ENCODE results near the gene HERC3. TPM values are rescaled to one million over a fixed set of nuclear protein-coding genes. Genes with fewer than 3 reads are reported as not detected.

Gene HERC3
- total RNA-seq, 1 donor from 2014 or later: 17.6 TPM

DNA sequence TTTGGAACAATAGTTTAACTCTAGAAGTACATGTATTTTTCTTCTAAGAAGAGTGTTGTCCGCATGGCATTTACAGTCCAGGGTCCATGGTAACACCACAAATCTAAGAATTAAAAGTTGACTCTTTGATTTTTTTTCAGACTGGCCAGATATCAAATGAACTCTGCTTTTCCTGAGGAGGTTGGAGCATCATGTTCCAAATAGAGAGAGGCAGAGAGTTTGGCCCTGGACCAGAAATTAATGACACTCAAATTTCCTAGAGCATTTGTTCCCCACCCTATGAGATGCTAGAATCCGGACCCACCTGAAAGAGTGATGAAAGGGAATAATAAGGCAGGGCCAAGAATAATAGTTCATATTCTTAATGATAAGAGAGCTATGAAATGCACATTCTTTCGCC is 152.3 kb downstream of the HERC3 start:
- no peak for DNase-seq (ENCODE audit: low read depth, low spot score)

DNA sequence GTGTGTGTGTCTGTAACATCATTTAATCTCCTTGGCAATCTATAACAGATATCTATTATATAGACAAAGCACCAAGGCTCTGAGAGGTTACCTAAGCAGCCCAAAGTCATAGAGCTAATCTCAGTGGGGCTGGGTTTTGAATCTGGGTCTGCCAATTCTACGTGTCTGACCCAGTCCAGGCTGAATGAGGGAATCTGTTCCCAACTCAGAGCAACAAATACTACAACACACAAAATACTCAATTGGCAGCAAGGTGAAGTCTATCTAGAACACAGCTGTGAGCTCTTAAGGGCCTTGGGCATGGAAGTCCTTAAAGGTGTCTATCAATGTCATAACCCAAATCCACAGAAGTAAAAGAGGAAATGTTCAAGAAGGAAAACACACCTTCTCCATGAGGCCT is 152.9 kb downstream of the HERC3 start:
- no peak for DNase-seq (ENCODE audit: low read depth, low spot score)

DNA sequence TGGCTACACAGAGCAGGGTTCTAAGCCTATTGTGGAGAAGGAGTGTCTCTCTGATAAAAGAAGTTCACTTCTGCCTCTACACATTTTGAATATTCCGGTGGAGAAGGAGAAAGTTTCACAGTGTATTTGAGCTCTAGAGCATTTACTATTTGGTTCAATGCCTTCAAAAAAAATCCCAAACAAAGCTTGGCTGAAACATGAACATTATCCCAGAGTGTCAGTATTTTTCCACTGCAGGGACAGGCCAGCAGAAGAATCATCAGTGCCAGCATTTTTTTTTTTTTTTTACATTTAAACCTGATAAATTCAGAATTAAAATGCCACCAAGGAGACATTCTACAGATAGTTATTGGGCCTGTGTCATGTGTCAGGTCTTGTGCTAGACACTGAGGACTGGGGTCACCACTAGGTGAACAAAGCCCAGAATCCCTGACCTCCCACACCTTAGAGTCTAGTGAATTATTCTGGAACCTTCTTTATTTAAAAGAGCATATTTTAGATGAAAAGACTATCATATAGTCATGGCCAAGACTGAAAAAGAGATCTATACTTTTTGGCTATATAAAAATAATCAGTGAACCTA is 153.4 kb downstream of the HERC3 start:
- no peak for DNase-seq (ENCODE audit: low read depth, low spot score)

DNA sequence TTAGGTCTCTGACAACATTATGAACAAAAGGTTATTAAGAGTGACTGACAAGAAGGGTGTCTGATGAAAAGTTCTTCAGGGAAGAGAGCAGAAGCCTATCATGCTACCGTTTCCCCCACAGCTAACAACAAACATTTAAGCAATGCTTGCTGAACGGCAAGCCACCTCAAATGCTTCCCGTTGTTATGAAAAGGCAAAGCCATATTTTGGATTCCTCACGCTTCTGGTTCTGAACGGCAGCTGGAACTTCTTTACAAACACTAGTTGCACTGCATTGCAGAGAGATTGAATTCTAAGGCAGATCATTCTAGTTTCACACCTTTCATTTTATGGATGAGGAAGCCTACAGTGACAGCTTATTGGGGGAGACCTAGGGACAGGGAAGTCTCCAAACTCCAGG is 153.9 kb downstream of the HERC3 start:
- no peak for DNase-seq (ENCODE audit: low read depth, low spot score)

DNA sequence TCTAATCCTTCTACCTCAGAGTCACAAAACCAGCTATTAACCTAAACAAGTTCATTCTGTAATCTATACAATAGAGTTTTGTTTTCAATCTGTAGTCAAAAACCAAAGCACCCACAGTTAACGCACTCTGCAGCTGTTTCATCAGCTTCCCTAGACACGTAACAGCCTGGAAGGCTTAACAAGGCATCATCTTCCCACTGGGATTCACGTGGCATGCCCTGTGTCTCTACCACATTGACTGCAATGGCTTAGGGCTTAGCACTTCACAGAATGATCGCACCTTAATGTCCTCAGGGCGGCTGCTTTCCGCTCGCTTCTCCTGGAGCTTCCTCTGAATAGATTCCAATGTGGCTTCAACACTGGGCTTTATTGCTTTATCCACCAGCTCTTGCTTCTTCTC is 155.1 kb downstream of the HERC3 start:
- DNase-seq (ENCODE audit: low read depth, low spot score): no peak

DNA sequence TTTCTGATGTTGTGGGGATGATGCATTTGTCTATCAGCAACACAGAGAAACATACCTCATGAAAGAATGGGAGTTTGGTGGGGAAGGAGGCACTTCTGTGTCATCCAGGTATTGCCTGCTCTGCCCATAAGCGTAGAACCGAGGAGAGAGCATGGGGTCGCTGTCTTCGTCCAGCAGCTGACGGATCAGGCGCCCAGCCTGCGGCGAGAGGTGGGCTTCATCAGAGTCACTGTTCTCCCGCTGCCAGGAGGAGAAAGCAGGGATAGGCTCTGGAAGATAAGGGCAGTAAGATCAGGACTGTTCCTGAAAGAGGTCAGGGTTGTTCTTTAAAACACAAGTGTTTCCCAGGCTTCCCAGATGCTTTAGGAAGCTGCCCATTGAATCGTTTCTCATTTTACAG is 158.1 kb downstream of the HERC3 start:
- no peak for DNase-seq (ENCODE audit: low read depth, low spot score)

DNA sequence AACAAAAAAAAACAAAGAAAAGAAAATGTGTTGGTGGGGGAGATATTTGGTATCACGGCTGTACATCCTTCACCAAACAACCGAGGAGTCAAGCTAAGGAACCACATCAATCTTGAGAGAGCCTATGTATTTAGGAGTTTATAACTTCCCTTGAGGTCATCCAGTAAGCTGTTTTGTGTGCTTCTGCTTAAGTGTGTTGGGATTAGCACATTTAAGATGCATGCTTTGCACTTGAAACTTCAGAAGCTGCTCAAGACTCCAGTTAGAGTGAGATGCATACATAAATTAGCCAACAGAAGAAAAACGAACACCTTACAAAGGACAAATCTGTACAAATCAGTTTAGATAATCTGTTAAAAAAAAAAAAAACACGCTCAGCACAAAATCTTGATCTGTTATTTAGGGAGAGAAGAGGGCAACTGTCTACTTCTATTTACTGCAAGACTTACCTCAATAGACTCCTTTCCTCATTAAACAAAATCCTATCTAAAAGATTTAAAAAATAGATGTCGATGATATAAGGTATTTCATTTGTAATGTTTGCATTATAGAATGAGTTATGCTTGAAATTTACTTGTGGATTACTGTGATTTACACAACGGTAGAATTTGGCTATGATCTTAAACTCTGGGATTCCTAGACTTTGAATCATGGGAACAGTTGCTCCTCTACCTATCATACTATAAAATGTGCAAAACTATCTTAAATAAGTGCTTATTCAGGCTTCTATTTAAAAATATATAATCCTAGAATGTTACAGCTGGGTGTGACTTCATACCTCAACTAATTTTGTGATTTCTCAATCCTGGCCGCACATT is 159.2 kb downstream of the HERC3 start:
- no peak for DNase-seq (ENCODE audit: low read depth, low spot score)

DNA sequence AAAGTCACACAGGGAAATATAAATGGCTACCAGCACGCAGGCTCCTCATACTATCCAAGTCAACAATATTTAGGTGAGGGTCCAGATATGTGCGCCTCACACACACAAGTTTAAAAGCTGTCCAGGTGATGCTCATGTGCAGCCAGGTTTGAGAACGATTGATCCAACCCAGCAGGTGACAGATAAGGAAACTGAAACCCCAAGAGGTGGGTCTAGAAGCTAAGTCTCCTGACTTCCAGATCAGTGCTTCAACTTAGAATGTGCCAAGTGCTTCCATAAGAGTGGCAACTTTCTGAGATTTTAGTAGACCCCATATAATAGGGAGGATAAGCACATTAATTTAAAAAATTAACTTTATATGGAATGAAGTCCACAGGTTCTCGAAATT is 159.8 kb downstream of the HERC3 start:
- DNase-seq (ENCODE audit: low read depth, low spot score): no peak

DNA sequence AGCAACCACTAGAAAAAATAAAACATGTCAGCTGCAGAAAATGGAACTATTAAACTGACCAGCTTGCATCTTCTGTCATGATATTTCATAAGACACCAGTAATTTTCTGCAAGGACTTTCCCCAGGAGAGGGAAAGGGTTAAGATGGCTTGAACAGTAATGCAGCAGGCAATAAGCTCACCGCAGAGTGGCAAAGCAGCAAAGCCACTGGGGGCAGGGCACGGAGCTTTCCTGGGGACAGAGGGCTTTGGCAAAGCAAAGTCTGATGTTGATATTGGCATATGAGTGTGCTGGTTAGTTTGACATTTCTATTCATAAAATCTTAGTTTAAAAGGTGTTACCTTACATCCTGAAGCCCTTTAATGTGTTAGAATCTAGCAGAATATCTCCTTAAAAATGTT is 160.5 kb downstream of the HERC3 start:
- no peak for DNase-seq (ENCODE audit: low read depth, low spot score)

DNA sequence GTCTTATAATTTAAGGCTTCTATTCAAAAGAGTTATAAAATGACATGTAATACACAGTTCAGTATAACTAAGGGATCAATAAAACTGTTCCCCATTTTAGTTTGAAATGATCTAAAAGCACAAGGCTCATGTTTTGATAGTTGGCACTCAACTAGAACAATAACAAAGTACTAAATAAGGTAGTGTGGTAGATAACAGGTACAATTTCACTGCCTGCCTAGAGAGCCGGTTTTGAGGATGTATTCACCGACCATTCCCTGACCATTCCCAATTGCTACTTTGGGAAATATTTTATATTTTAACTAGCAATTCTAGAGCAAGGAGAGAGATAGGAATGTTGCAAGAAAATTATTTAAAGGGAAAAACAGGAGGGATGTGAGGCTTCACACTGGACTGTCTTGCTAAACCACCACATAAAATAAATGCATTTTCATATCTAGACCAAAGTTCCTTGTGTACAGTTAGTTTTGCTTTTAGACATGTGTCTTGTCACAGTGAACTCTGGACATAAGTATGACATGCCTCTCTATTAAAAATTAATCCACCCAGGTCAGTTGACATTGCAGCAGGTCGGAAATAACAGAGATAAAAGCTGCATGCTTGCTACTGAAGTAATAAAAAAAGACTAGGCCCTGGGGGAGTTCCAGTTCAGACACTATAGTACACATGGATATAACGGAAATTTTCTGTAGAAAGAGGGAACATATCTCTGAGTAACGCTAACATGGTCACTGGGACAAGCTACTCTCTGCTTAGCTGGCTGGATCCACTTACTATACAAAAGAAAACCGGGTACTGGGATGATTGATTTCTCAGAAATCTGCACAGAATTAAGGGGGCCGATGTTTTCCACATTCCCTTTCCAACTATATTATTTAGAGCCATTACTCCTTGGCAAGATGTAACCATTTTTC is 161.6 kb downstream of the HERC3 start:
- DNase-seq (ENCODE audit: low read depth, low spot score): no peak

DNA sequence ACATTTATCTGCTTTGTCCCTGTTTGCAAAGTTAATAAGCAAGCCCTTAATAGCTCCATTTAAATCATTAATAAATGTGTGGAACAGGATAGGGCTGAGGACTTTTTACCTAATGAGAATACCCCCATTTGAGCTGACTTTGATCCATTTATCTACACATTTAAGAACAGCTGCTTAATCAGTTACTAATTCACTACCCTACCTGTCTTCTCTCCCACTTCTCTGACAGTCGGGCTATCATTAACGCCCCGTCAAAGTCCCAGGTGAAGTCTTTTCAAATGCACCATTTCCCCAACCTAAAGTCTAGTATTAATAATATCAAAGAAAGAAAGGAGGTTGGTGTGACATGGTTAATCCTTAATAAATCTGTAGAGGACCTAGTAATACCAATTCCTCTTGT is 162.5 kb downstream of the HERC3 start:
- no peak for DNase-seq (ENCODE audit: low read depth, low spot score)

DNA sequence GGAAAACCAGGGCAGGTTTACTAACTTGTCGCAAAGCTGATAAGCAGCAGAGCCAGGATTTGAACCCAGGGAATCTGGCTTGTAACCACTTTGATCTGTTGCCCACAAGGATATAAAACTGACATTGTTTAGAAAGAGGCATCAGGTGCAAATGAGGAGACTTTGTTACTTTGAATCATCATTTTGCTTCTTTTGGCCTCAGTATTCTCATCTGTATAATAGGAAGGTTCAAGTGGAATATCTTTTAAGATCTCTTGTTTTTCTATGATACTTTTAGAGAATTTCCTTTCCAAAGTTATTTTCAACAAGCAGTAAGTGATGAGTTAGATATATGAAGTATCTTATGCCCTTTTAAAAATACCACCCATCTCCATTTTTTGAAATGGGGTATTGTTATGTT is 163.2 kb downstream of the HERC3 start:
- no peak for DNase-seq (ENCODE audit: low read depth, low spot score)

DNA sequence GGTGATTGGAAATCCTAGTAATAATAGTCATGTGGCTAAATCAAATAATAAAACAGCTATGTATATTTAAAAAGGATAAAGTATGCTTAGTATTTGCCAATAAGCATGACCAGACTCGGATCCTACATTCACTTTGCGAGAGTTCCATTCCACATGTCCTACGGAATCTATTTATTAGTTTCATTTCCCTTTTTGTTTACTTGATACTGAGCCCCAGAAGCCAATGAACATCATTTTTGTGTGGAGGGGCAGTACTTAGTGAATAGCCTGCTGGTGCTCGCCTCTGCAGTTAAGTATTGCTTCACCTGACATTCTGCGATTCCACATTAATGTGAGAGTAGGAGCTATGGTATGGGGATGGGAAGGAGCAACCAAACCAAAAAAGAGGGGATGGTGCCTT is 163.9 kb downstream of the HERC3 start:
- no peak for DNase-seq (ENCODE audit: low read depth, low spot score)

DNA sequence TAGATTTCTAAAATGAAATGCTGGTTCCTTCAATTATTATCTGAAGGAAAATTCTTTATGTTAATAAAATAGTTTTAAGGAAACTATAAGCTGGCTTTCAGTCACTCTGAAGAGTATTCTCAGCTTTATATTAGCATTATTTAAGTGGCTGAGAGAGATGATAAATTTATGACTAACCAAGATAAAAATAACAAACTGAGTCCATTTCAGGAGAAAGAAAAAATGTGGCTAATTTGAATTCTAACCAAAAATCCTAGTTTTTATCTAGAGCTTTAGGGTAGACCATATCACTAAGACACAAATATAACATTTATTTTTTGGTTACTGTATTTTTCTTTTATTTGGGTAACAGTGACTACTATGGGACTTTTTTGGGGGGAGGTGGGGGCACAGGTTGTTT is 164.8 kb downstream of the HERC3 start:
- no peak for DNase-seq (ENCODE audit: low read depth, low spot score)

DNA sequence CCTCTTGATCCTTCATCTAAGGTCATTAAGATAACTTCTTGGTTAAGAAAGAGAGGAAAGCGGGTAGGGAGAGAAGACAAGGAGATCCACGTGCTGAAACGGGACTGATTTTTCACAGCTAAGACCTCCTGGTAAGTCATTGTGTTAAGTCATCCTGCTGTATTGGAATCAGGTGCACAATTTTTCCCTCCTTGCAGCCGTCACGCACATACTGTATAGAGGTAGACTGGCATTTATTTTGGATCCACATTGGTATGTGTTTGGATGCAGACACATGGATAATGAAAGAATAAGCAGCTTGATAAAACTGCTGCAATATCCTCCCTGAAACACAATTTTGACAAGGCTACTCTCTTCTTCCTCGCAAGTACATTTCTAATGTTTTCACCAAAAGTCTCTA is 165.5 kb downstream of the HERC3 start:
- DNase-seq (ENCODE audit: low read depth, low spot score): no peak

Other genes with a start within 250 kb of the HERC3 start
- 5.9 and 7.2 TPM in 2 replicates for gene HERC6, start 213.6 kb upstream of the HERC3 start, total RNA-seq
- 0.73 and 1.7 TPM in 2 replicates for gene HERC5, start 135.4 kb upstream of the HERC3 start, total RNA-seq
- gene PYURF, start 68.7 kb upstream of the HERC3 start, total RNA-seq: 124 and 131 TPM in 2 replicates
- 6.2 and 8.3 TPM in 2 replicates for gene NAP1L5, start 105.3 kb downstream of the HERC3 start, total RNA-seq

Measured in pulmonary artery endothelial cell (primary cell).